SK-N-SH (cell line): Measurements from ENCODE around the gene AGXT. TPM values are rescaled to one million over a fixed set of nuclear protein-coding genes. Genes with fewer than 3 reads are reported as not detected.

Source experiments
- CTCF ChIA-PET: fragments of 300-600, 350-600 bp; formaldehyde crosslinking; extraction: SDS; loops from one replicate; lab custom pipeline; 2021; lab: Yijun Ruan, JAX
- POLR2A ChIA-PET: fragments of 350-600 bp; sonication (Branson Sonifier 250); formaldehyde crosslinking; extraction: SDS; loops from one replicate; lab custom pipeline; 2020; ENCODE audit warnings: antibody characterized with exemption, inconsistent platforms; lab: Yijun Ruan, JAX
- DNase-seq: peaks from one replicate; pipeline ENCODE4 v3.0.0; 2012
- H2AFZ ChIP-seq: fragments of 200-600 bp; sonication (generic); 2 replicates; pipeline ENCODE4 v1.8.1; 2016; ENCODE audit warnings: antibody characterized with exemption, mild to moderate bottlenecking, low read depth
- H3F3A ChIP-seq: fragments of 200-600 bp; sonication (generic); replicated peaks from 2 replicates; pipeline ENCODE3; 2016; ENCODE audit warnings: antibody characterized with exemption, mild to moderate bottlenecking; ENCODE audit not compliant: insufficient read depth
- H3K27ac ChIP-seq, 2 experiments: fragments of 200-500 bp in 1 of 2; fragments of 200-600 bp in 1 of 2; sonication (Bioruptor generic) in 1 of 2; sonication (generic), shearing (Covaris generic) in 1 of 2; 2 replicates each; pipeline versions ENCODE4 v1.5.1 to v1.6.1; 2014 to 2016; ENCODE audit warnings: low read depth in 2 of 2, inconsistent platforms in 1 of 2, low read length in 1 of 2, mild to moderate bottlenecking in 1 of 2, mixed read lengths in 1 of 2
- H3K27me3 ChIP-seq: fragments of 200-600 bp; sonication (generic), shearing (Covaris generic); 2 replicates; pipeline ENCODE4 v1.6.1; 2016; ENCODE audit warnings: mixed run types; ENCODE audit not compliant: insufficient read depth
- H3K36me3 ChIP-seq, 2 experiments: fragments of 200-500 bp in 1 of 2; fragments of 200-600 bp in 1 of 2; sonication (Bioruptor generic) in 1 of 2; sonication (generic) in 1 of 2; replicated peaks in 1 of 2; 2 replicates each; pipeline versions ENCODE3 to v1.5.1; 2014 to 2016; ENCODE audit warnings: low read length in 1 of 2, mild to moderate bottlenecking in 1 of 2; ENCODE audit not compliant: insufficient read depth in 2 of 2, control insufficient read depth in 1 of 2
- H3K4me1 ChIP-seq, 2 experiments: fragments of 200-500 bp in 1 of 2; fragments of 200-600 bp in 1 of 2; sonication (Bioruptor generic) in 1 of 2; sonication (generic), shearing (Covaris generic) in 1 of 2; 2 replicates each; pipeline versions ENCODE4 v1.5.1 to v1.6.1; 2014 to 2016; ENCODE audit warnings: low read depth in 1 of 2, low read length in 1 of 2, mixed run types in 1 of 2; ENCODE audit not compliant: insufficient read depth in 2 of 2, control insufficient read depth in 1 of 2
- H3K4me2 ChIP-seq: fragments of 200-600 bp; sonication (generic), shearing (Covaris generic); 2 replicates; pipeline ENCODE4 v1.6.1; 2017; ENCODE audit warnings: mixed run types
- H3K4me3 ChIP-seq, 2 experiments: fragments of 200-500 bp in 1 of 2; fragments of 200-600 bp in 1 of 2; sonication (Bioruptor generic) in 1 of 2; sonication (generic), shearing (Covaris generic) in 1 of 2; 2 replicates each; pipeline versions ENCODE4 v1.5.1 to v1.8.1; 2014 to 2016; ENCODE audit warnings: low read depth in 2 of 2, inconsistent platforms in 1 of 2, low read length in 1 of 2, mild to moderate bottlenecking in 1 of 2, mixed read lengths in 1 of 2, moderate library complexity in 1 of 2
- H3K79me2 ChIP-seq: fragments of 200-600 bp; sonication (generic); 2 replicates; pipeline ENCODE4 v1.8.1; 2017; ENCODE audit warnings: mild to moderate bottlenecking; ENCODE audit not compliant: insufficient read depth
- H3K9ac ChIP-seq: fragments of 200-600 bp; sonication (generic); 2 replicates; pipeline ENCODE4 v1.6.1; 2017; ENCODE audit warnings: mixed run types
- H3K9me2 ChIP-seq: fragments of 200-600 bp; sonication (generic); 2 replicates; pipeline ENCODE4 v1.6.1; 2017; ENCODE audit warnings: mixed run types
- H3K9me3 ChIP-seq: fragments of 200-600 bp; sonication (generic); 2 replicates; pipeline ENCODE4 v1.6.1; 2017; ENCODE audit warnings: mixed run types, mild to moderate bottlenecking, moderate library complexity
- H4K20me1 ChIP-seq: fragments of 200-600 bp; sonication (generic); 2 replicates; pipeline ENCODE4 v1.6.1; 2017; ENCODE audit warnings: mild to moderate bottlenecking, mixed run types; ENCODE audit not compliant: insufficient read depth
- CHD2 ChIP-seq: fragments of 150-350 bp; IDR thresholded peaks from 2 replicates; pipeline ENCODE4 v1.6.1; 2018; ENCODE audit warnings: low read length; ENCODE audit not compliant: partially characterized antibody
- CTCF ChIP-seq: fragments of 200-600 bp; sonication (generic); IDR thresholded peaks from 2 replicates; pipeline ENCODE4 v1.6.1; 2017; ENCODE audit warnings: antibody characterized with exemption, mild to moderate bottlenecking, moderate library complexity
- EP300 ChIP-seq, 2 experiments: IDR thresholded peaks; 2 replicates each; pipeline versions ENCODE4 v1.4.0 to v1.6.1; 2012; ENCODE audit warnings: borderline replicate concordance in 1 of 2, low read depth in 1 of 2, low read length in 1 of 2
- FOSL2 ChIP-seq: IDR thresholded peaks from 2 replicates; pipeline ENCODE4 v1.4.0; 2012; ENCODE audit warnings: low read depth, mild to moderate bottlenecking, moderate library complexity, borderline replicate concordance
- FOXM1 ChIP-seq: IDR thresholded peaks from 2 replicates; pipeline ENCODE4 v1.4.0; 2012; ENCODE audit warnings: low read depth, mild to moderate bottlenecking
- GATA2 ChIP-seq: sonication (generic); formaldehyde crosslinking; IDR thresholded peaks from 2 replicates; pipeline ENCODE4 v1.5.0; 2020; ENCODE audit warnings: mild to moderate bottlenecking, missing genetic modification reagents
- IRF3 ChIP-seq: fragments of 150-350 bp; IDR thresholded peaks from 2 replicates; pipeline ENCODE4 v1.6.1; 2016; ENCODE audit warnings: mild to moderate bottlenecking, low read depth, low read length
- JUND ChIP-seq: IDR thresholded peaks from 2 replicates; pipeline ENCODE4 v1.4.0; 2012
- MAX ChIP-seq: IDR thresholded peaks from 2 replicates; pipeline ENCODE4 v1.4.0; 2012; ENCODE audit warnings: low read depth
- MEF2A ChIP-seq: IDR thresholded peaks from 2 replicates; pipeline ENCODE4 v1.4.0; 2012; ENCODE audit warnings: low read depth, borderline replicate concordance
- NRF1 ChIP-seq: IDR thresholded peaks from 2 replicates; pipeline ENCODE4 v1.6.1; 2012; ENCODE audit warnings: low read depth, mild to moderate bottlenecking, low read length
- PBX3 ChIP-seq: IDR thresholded peaks from 2 replicates; pipeline ENCODE4; 2012
- RCOR1 ChIP-seq: fragments of 150-350 bp; IDR thresholded peaks from 2 replicates; pipeline ENCODE4 v1.6.1; 2017; ENCODE audit warnings: antibody characterized with exemption, low read length
- SMC3 ChIP-seq: IDR thresholded peaks from 2 replicates; pipeline ENCODE4 v1.6.1; 2012; ENCODE audit warnings: low read depth, low read length, improper control_type of control experiment
- TAF1 ChIP-seq: IDR thresholded peaks from 2 replicates; pipeline ENCODE4 v1.6.1; 2012; ENCODE audit warnings: low read depth, mild to moderate bottlenecking, low read length, moderate library complexity, borderline replicate concordance
- TCF12 ChIP-seq: IDR thresholded peaks from 2 replicates; pipeline ENCODE4 v1.4.0; 2012
- USF1 ChIP-seq: IDR thresholded peaks from 2 replicates; pipeline ENCODE4 v1.4.0; 2012; ENCODE audit warnings: low read depth, borderline replicate concordance
- USF2 ChIP-seq: fragments of 150-350 bp; IDR thresholded peaks from 2 replicates; pipeline ENCODE4 v1.6.1; 2017; ENCODE audit warnings: antibody characterized with exemption, low read length, low read depth, borderline replicate concordance
- YY1 ChIP-seq: IDR thresholded peaks from 2 replicates; pipeline ENCODE4 v1.4.0; 2012; ENCODE audit warnings: low read depth, mild to moderate bottlenecking
- ZBTB33 ChIP-seq: IDR thresholded peaks from 2 replicates; pipeline ENCODE4 v1.4.0; 2012; ENCODE audit warnings: low read depth, borderline replicate concordance
- WGBS: methylation state at CpG from one replicate; pipeline ENCODE4 v1.1.6; 2017; ENCODE audit warnings: low lambda C conversion rate; 5-methylcytosine and 5-hydroxymethylcytosine counted together
- polyA plus RNA-seq, 3 experiments: library from polyadenylated mRNA; depleted of rRNA; stranded (reverse); fragments of >200 nt; gene quantifications; 2 replicates each; pipeline ENCODE4 v1.2.3, GENCODE V29; 2012

The AGXT gene
- polyA plus RNA-seq, 1 of the 3 experiments (the other 2 are of a cell fraction), result not detected

- ChIA-PET POLR2A (no interaction called here), CTCF (interaction anchor here (0.9 to 4.6 kb wide), 3 partner anchors 18 to 30 kb away, joined by 3 to 20 read pairs (median 6); no protein-coding TSS in a partner anchor)
- H3K9ac ChIP-seq, result no peak overlapping the region
- H3K27me3 ChIP-seq, result no peaks in the 10 kb centered on the region; the same call in 1 of the 2 replicates
- no peaks in the 10 kb centered on the region for H3F3A ChIP-seq
- WGBS, result 24% methylated on average over 4 of the region's 15 CpGs
- no peaks in the 10 kb centered on the region for H4K20me1 ChIP-seq
- H3K27ac ChIP-seq, result no peak overlapping the region
- no peak overlapping the region for H3K4me2 ChIP-seq
- no peaks in the 10 kb centered on the region for H3K79me2 ChIP-seq
- H3K4me3 ChIP-seq, result no peak overlapping the region
- no peaks in the 10 kb centered on the region for H3K9me3 ChIP-seq
- no peaks in the 10 kb centered on the region for H3K9me2 ChIP-seq
- H2AFZ ChIP-seq, result no peak overlapping the region
- no peaks in the 10 kb centered on the region for H3K36me3 ChIP-seq
- TF ChIP-seq RCOR1, result no peak
- TF ChIP-seq JUND, result no peak
- TF ChIP-seq FOXM1, result no peak
- TF ChIP-seq NRF1, result no peak
- no peak for TF ChIP-seq MAX
- no peak for TF ChIP-seq TAF1
- no peak for TF ChIP-seq SMC3
- no peak for TF ChIP-seq IRF3
- TF ChIP-seq MEF2A, result no peak
- no peak for TF ChIP-seq TCF12
- no peak for TF ChIP-seq CTCF
- TF ChIP-seq GATA2, result no peak
- no peak for TF ChIP-seq USF1
- no peak for TF ChIP-seq USF2
- TF ChIP-seq YY1, result no peak
- TF ChIP-seq PBX3, result no peak
- TF ChIP-seq CHD2, result no peak
- TF ChIP-seq EP300 (IDR thresholded peaks at IDR 0.05; ENCODE audit: borderline replicate concordance in 1 of 2, low read depth in 1 of 2, low read length in 1 of 2), result no peak
- no peak for TF ChIP-seq ZBTB33
- TF ChIP-seq FOSL2, result no peak
- TF ChIP-seq, all 33 proteins: peak for 0
- no peaks in the 10 kb centered on the region for H3K4me1 ChIP-seq
- DNase-seq, result peak; percentile 23
Observed at GRCh38 chr2:240869956-240870875, 1.6 kb downstream of the AGXT start.
